ENCODE measurements around the gene UFC1.

The UFC1 gene

DNA sequence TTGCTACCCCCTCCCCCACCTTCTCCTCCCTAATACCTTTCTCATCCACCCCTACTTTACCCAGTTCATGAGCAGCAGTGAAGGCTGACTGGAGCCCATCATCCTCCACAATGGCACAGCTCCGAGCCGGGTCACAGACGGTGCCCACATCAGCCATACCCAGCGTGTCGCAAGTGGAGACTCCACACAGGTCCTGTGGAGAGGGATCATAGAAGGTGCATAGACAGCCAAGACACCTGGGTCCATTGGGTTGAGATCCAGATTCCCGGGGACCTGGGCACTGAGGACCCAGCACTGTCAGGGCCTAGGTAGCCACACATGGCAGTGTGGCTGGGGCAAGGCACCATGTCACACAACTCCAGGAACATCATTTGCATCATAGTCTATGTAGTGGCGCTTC lies 42.3 kb downstream of the UFC1 start:
- DNase-seq, result peak; percentile 14

DNA sequence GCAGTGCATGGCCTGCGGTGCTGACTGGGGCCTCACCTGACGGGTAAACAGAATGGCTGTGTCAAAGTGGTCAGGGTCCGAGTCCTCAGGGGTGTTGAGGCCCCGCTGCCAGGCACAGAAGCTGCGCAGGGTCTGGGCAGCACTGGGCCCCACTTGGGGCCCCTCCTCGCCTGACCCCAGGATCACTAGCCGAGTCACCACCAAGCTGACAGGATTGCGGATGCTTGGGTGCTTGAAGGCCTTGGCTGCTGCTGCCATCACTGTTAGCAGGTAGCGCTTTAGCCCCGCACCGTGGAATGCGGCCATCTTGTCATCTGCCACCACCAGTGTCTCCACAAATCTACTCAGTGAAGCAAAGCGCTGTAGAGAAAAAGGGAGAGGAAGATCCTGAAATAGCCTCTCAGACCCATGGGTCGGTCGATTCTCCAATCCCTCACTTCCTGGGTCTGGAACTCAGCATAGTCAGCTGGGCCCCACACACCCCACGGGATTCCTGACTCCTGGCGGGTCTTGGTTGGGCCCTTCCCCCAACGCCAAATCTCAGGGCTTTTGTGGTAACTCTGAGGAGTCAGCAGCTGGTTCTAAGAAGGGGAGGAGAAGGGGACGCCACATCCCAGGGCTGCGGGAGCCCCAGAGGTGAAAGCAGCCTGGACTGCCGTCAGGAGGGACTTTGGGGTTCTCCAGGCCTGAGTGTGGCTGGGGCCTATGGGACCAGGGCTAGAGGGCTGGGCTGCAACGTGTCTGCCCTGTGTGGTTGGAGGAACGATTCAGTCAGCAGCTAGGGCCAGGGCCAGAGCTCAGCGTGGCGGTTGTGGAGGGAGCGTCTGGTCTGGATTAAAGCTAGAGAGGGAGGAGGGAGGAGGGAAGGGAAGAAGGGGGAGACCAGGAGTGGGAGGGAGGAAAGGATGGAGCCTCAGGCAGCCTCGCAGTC lies 43.0 kb downstream of the UFC1 start:
- peak; percentile 92 for DNase-seq

DNA sequence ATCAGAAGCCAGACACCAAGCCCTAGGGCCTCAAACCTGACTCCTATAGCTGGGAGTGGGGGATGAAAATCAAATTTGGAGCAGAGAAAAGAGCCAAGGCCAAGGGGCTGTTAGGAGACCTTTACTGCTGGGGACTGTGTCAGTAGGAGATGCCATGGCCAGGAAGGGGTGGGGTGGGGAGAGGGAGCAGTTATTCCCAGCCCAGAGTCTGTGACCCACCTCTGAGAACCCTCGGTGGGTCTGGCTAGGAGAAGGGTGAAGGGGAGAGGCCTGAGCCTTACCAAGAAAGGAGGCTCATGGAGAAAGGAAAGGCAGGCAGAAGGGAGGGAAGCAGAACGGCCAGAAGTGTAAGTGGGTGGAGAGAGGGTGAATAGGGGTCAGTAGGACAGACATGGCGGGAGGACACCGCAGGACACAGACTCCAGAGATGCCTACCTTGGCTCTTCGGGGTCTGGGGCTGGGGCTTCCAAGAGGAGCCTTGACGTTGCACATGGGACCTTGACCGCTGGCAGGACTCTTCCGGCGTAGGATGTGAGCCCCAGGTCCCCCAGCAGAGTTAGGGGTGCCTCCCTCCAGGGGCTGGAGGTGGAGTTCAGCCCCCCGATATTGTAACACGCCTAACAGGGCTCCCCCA lies 43.9 kb downstream of the UFC1 start:
- peak; percentile 38 for DNase-seq

DNA sequence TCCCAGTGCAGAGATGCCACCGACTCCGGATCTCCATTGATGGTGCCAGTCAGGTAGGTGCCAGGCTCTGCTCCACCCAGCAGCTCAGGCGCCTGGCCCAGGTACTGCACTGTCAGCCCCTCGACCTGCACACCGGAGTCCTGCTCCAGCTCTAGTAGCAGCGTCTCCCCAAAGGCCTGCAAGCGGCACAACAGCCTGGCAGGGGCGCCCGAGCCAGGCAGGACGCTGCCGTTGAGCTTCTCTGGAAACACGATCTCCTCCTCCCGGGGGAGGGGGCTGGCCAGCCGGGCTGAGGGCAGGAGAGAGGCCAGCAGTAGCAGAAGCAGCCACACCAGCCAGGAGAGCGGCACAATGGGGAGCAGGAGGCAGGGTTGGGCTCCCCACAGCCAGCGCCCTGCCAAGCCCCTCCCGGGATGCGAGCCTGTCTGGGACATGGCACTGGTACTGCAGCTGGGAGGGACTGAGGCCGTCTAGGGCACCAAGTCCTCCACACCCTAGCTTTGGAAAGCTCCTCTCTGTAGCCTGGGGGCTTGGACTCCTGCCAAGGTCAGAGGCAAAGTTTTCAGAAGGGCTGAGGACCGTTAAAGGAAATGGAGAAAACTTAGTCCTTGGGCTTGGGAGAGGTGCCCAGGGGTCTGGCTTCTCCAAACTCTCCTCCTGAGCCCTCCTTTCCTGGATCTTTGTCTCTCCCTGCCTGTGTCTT lies 44.6 kb downstream of the UFC1 start:
- DNase-seq, result peak; percentile 80

DNA sequence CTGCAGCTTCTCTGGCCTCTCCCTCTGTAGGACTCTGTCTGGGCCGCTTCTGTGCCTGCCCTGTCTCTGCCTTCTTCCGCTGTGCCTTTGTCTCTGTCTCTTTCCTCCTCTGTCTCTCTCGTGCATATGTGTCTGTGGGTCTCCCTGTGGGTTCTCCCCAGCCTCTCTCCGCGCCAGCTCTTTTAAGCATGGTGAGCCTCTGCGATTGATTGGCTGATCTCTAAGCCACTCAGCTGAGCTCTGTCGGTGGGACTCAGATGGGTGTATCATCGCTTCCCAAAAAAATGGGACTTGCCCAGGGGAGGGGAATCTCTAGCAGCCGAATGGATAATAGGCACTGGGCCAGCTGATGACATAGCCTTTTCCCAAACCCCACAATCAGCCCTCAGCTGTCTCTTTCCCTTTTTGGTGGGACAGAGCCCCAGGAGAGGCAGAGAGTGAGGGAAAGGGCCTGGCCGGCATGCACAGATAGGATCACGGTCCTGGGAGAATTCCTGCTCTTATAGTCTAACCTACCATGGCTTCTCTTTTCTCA lies 45.2 kb downstream of the UFC1 start, which contains the start of gene ADAMTS4:
Gene ADAMTS4, minus strand, starts transcription at position 158 of the 535 bp plus-strand sequence. CDS start 427 bp downstream, outside the sequence.
- peak; percentile 87 for DNase-seq

DNA sequence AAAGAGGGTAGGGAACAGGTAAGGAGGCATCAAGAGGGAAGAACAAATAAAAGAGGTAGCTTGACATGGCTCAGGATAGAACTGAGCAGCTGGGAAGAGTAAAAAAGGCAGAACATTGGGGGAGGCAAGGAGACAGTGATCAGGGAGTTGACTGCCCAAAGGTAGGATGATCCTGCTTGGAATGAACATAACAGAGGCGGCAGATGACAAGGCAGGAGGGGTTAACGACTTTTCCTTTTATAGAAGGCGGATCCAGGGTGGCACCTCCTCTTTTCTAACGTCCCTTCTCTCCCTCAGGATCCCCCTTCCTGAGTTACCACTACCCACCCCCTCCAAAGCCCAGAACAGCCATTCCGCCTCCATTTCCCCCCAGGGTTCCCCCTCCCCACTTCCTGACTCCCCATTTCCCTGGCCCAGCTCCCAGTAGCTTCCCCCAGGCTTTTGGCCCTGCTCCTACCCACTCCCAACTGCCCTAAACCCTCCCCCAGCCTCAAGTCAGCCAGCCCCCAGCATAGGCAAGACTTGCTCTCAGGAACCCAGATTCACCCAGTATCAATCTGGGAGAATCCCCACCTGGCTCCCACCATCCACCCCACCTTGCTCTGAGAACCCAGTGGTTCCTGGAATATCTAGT lies 45.8 kb downstream of the UFC1 start:
- DNase-seq, result peak; percentile 53

DNA sequence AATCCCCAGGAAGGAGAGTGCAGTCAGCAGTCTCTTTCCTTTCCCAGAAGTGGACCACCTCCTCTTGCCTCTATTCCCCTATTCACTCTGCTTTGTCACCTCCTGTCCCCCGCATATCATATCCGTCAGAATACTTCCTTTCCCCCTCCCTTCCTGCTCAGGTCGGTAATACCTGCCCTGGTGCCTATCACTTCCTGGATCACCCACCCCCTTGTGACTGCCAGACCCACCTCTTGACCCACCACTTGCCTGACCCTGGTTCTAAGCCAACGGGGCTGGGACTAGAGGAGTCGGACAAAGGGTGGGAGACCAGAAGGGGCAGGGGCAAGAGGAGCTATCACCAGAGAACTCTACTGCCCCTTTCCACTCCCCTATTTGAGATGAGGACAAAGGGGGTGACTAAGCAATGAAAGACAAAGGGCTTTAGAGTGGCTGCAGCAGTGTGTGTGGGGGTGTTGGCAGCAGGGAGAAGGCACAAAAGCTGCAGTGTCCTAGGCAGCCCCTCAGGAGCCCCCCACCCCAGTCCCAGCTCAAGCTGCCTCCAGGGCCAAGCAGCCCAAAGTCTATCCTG lies 46.7 kb downstream of the UFC1 start:
- peak; percentile 32 for DNase-seq

DNA sequence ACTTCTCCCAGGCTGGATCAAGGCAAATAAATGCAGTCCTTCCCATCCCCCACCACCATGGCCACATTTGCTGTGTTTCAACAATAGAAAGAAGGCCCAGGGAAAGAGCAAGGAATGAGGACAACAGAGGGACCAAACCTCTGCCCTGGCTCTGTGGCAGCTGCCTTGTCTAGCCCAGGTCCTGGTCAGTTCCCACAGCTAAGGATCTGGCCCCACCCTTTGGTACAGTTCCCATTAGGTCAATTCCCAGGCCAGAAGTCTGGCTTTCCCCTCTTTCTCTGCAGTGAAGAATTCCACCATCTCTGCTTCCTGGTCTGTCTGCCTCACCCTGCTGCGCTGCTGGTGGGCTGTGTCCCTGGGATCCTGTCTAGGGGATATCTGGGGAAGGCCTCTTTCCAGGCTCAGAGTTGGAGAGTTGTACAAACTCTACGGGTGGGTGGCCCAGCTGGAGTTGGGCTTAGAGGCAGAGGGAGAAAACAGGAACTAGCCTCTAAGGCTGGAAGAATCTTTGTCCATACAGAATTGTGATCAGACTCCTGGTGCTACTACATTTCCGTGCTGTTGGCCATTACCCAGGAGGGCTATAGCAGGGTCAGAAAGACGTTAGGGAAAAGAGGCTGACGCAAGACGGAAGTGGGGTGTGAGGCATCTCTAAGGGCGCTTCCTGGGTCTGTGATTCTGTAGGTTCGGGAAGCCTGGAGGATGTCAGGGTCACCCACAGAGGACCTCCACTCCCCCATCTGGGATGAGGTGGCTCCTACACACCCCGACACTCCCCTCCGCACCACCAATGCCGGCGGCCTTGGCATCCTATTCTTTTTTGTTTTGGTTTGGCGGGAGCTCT lies 47.4 kb downstream of the UFC1 start:
- DNase-seq, result peak; percentile 79

DNA sequence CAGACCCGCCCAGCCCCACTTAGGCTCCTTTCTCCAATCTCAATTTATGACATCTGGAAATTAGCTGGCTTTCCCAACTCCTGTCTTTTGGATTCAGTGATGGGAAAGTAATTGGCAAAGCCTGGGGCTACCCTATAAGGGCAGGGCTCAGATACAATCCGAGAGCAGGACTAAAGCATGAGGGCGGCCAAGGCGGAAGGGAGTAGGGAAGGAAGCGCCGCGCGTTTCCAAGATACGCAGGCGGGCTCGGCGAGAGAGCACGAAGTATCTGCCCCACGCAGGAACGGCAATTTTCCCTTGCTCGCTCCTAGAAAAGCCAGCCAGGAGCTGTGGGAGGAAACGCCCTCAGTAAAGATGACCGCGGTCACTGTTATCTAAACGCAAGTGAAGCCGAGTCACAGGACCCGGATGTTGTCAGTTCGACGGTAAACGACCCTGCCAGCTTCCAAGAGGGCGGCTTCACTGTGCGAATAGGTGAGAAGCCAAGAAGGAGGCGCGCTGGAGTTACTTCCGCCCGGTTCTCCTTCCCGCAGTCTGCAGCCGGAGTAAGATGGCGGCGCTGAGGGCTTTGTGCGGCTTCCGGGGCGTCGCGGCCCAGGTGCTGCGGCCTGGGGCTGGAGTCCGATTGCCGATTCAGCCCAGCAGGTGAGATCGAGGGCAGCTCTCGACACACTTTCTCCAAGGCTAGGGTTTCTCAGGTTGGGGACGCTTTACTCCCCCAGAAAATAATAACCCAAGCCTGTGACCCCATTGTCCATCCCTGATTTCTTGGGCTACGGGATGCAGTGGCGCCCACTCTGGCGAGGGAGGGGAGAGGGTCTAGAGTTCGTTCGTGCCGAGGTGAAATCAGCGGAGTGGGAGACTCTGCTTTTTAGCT lies 48.3 kb downstream of the UFC1 start, which contains the start of gene NDUFS2:
Gene NDUFS2, plus strand, starts transcription at position 532 of the 877 bp plus-strand sequence. Its CDS starts 19 bp downstream, at position 551.
- peak; percentile 99 for DNase-seq

DNA sequence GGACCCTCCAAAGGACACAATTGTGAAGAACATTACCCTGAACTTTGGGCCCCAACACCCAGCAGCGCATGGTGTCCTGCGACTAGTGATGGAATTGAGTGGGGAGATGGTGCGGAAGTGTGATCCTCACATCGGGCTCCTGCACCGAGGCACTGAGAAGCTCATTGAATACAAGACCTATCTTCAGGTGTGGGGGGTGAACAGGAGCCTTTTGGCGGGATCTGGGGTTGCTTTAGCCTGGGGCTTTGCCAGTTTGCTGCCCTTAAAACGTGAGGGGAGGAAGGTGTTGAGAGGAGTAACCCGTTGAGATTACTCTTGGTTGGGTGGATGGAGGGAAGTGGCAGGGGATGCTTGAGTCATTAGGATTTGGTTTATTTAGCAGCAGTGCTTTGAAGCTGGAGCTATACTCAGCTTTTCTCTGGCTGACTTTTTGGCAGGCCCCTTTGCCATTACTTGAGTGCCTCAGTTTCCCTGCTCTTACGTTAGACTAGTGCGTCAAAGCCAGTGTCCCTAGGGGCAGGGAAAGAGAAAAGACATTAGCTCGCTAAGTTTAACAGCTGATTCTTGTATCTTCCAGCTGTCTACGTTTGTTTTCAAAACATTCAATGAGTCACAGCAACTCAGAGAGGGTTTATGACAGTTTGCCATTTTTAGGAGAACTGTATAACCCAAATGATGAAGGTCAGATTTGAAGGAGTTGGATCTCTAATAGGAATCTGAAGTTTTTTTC lies 52.8 kb downstream of the UFC1 start:
- peak; percentile 12 for DNase-seq

DNA sequence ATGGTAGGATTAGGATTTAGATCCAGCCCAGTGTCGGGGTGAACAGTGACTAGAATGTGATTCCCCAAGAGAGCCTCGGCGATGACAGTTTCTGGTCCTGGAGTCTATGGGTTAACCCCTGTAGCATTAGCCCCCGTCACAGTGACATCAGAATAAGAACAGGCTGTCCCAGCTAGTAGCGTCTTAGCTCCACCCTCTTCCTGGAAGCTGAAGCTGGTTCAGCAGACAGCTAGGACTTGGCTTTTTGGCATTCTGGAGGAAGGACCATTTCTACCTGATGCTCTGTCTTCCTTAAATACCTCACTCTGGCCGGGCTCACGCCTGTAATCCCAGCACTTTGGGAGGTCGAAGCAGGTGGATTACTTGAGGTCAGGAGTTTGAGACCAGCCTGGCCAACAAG lies 53.4 kb downstream of the UFC1 start:
- peak; percentile 26 for DNase-seq
